Smooth muscle cell (in vitro differentiated cells): ENCODE measurements around the gene WBP1L. TPM values are rescaled to one million over a fixed set of nuclear protein-coding genes. Genes with fewer than 3 reads are reported as not detected.
"Not testable (repeated sequence)": the region's sequence is repeated elsewhere in the genome, so short reads cannot be mapped to it uniquely, and the experiment has no call there.

ENCODE experiments used
- DNase-seq: peaks from one replicate; lab custom pipeline; 2025; ENCODE audit not compliant: unreplicated experiment; lab: John Stamatoyannopoulos, UW
- H2AFZ ChIP-seq: fragments of 200-600 bp; sonication (generic); 2 replicates; pipeline ENCODE4 v1.6.0; 2016; ENCODE audit warnings: antibody characterized with exemption, low read depth, mild to moderate bottlenecking
- H3F3A ChIP-seq: fragments of 200-600 bp; sonication (generic); 2 replicates; pipeline ENCODE4 v1.6.0; 2017; ENCODE audit warnings: antibody characterized with exemption, low read depth
- H3K27ac ChIP-seq: fragments of 200-600 bp; sonication (generic); 2 replicates; pipeline ENCODE4 v1.5.1; 2016; ENCODE audit warnings: low read depth, mild to moderate bottlenecking
- H3K27me3 ChIP-seq: fragments of 200-600 bp; sonication (generic); 2 replicates; pipeline ENCODE4 v1.6.1; 2016; ENCODE audit warnings: low read depth, mild to moderate bottlenecking
- H3K36me3 ChIP-seq: fragments of 200-600 bp; sonication (generic); 2 replicates; pipeline ENCODE4 v1.5.1; 2016; ENCODE audit warnings: low read depth
- H3K4me1 ChIP-seq: fragments of 200-600 bp; sonication (generic); 2 replicates; pipeline ENCODE4 v1.5.1; 2016; ENCODE audit warnings: low read depth
- H3K4me2 ChIP-seq: fragments of 200-600 bp; sonication (generic); 2 replicates; pipeline ENCODE4 v1.6.0; 2016; ENCODE audit warnings: mild to moderate bottlenecking
- H3K4me3 ChIP-seq: fragments of 200-600 bp; sonication (generic); 2 replicates; pipeline ENCODE4 v1.5.1; 2016; ENCODE audit warnings: mild to moderate bottlenecking
- H3K79me2 ChIP-seq: fragments of 200-600 bp; sonication (generic); 2 replicates; pipeline ENCODE4 v1.6.0; 2016; ENCODE audit warnings: low read depth, mild to moderate bottlenecking
- H3K9ac ChIP-seq: fragments of 200-600 bp; sonication (generic); 2 replicates; pipeline ENCODE4 v1.6.0; 2016; ENCODE audit warnings: low read depth
- H3K9me3 ChIP-seq: fragments of 200-600 bp; sonication (generic); replicated peaks from 2 replicates; pipeline ENCODE4 v1.5.1; 2016; ENCODE audit warnings: low read depth
- H4K20me1 ChIP-seq: fragments of 200-600 bp; sonication (generic); 2 replicates; pipeline ENCODE4 v1.6.0; 2016; ENCODE audit warnings: low read depth
- CTCF ChIP-seq: fragments of 200-600 bp; sonication (generic); IDR thresholded peaks from 2 replicates; pipeline ENCODE4 v1.5.1; 2017; ENCODE audit warnings: borderline replicate concordance, mild to moderate bottlenecking, antibody characterized with exemption; ENCODE audit not compliant: insufficient read depth, poor library complexity, severe bottlenecking
- WGBS: methylation state at CpG from one replicate; pipeline ENCODE4 v1.1.7; 2016; ENCODE audit warnings: low lambda C conversion rate; 5-methylcytosine and 5-hydroxymethylcytosine counted together
- polyA plus RNA-seq: library from polyadenylated mRNA; unstranded; fragments of >200 nt; fragmentation: Nextera tagmentation; extraction: Ambion mirVana; gene quantifications from 2 replicates; pipeline ENCODE4 v1.2.1, GENCODE V29; 2016
- total RNA-seq: library from RNA; depleted of rRNA; stranded (reverse); fragments of >200 nt; gene quantifications from 2 replicates; pipeline ENCODE4 v1.2.3, GENCODE V29; 2014

WBP1L gene
- total and polyA plus RNA-seq, 2 experiments from 2014 or later, result 18.0 to 45.3 TPM

GRCh38 chr10:102835007-102835482 is 91.3 kb downstream of the WBP1L start:
- no peaks in the 10 kb centered on the region for H3K27me3 ChIP-seq
- TF ChIP-seq CTCF, result peak; percentile 86
- H3K27ac ChIP-seq, result no peak overlapping the region
- no peaks in the 10 kb centered on the region for H3F3A ChIP-seq
- H4K20me1 ChIP-seq, result no peaks in the 10 kb centered on the region
- no peak overlapping the region for H3K9ac ChIP-seq
- H3K9me3 ChIP-seq, result no peaks in the 10 kb centered on the region
- H3K4me3 ChIP-seq, result no peak overlapping the region
- peak; percentile 8 for DNase-seq
- 62% methylated on average over 11 of the region's 11 CpGs for WGBS
- no peaks in the 10 kb centered on the region for H3K4me1 ChIP-seq
- H3K4me2 ChIP-seq, result no peak overlapping the region
- no peak overlapping the region for H2AFZ ChIP-seq
- no peaks in the 10 kb centered on the region for H3K79me2 ChIP-seq
- H3K36me3 ChIP-seq, result no peaks in the 10 kb centered on the region

- TF ChIP-seq CTCF, result no peak
- Histone ChIP-seq H3K36me3 (no peaks in the 10 kb centered on the region), H3K4me2 (no peak within 1 kb of the TSS), H3K4me3 (no peak within 1 kb of the TSS), H3K27me3 (peaks cover 5% of the 10 kb centered on the region), H3K4me1 (no peaks in the 10 kb centered on the region), H3F3A (no peaks in the 10 kb centered on the region), H3K9ac (no peak within 1 kb of the TSS), H3K79me2 (no peaks in the 10 kb centered on the region), H4K20me1 (no peaks in the 10 kb centered on the region), H2AFZ (no peak within 1 kb of the TSS), H3K27ac (no peak within 1 kb of the TSS), H3K9me3 (no peaks in the 10 kb centered on the region)
- DNase-seq, result no peak
- WGBS, result 90% methylated on average over 5 of the region's 5 CpGs
Observed at GRCh38 chr10:102837230-102837721, 93.5 kb downstream of the WBP1L start, which contains the start of gene CYP17A1. Gene CYP17A1, minus strand, starts transcription at chr10:102837413. Its CDS starts 52 bp downstream, at chr10:102837361.

GRCh38 chr10:102838276-102838927 is 94.7 kb downstream of the WBP1L start:
- H3K79me2 ChIP-seq, H3F3A ChIP-seq, DNase-seq, H3K36me3 ChIP-seq, H3K9ac ChIP-seq, H3K9me3 ChIP-seq, H3K4me1 ChIP-seq, H3K27ac ChIP-seq, H3K4me2 ChIP-seq, H3K27me3 ChIP-seq, H3K4me3 ChIP-seq, H2AFZ ChIP-seq, H4K20me1 ChIP-seq: not testable (repeated sequence)
- 90% methylated on average over 9 of the region's 9 CpGs for WGBS

GRCh38 chr10:102841827-102842345 is 98.1 kb downstream of the WBP1L start:
- TF ChIP-seq CTCF, result no peak
- Histone ChIP-seq H3K9me3 (no peaks in the 10 kb centered on the region), H4K20me1 (no peaks in the 10 kb centered on the region), H2AFZ (no peak overlapping the region), H3K9ac (no peak overlapping the region), H3K4me1 (no peaks in the 10 kb centered on the region), H3K27ac (no peak overlapping the region), H3K4me2 (no peak overlapping the region), H3K27me3 (peaks cover 5% of the 10 kb centered on the region), H3F3A (no peaks in the 10 kb centered on the region), H3K4me3 (no peak overlapping the region), H3K79me2 (no peaks in the 10 kb centered on the region), H3K36me3 (no peaks in the 10 kb centered on the region)
- no peak for DNase-seq
- WGBS, result 90% methylated on average over 11 of the region's 11 CpGs

GRCh38 chr10:102843139-102843538 is 99.4 kb downstream of the WBP1L start:
- not testable (repeated sequence) for H2AFZ ChIP-seq, DNase-seq, H3K9me3 ChIP-seq, H3F3A ChIP-seq, H3K4me1 ChIP-seq, H3K79me2 ChIP-seq, H3K4me3 ChIP-seq, H3K9ac ChIP-seq, H4K20me1 ChIP-seq, H3K27ac ChIP-seq, H3K4me2 ChIP-seq, H3K27me3 ChIP-seq, H3K36me3 ChIP-seq
- 68% methylated on average over 8 of the region's 8 CpGs for WGBS

- 90% methylated on average over 6 of the region's 6 CpGs for WGBS
- not testable (repeated sequence) for DNase-seq
Observed at GRCh38 chr10:102844190-102844776, 100.5 kb downstream of the WBP1L start.

More at GRCh38 chr10:102844190-102844776, 100.5 kb downstream of the WBP1L start:
- not testable (repeated sequence) for H3K4me1 ChIP-seq, H3K9me3 ChIP-seq, H3K79me2 ChIP-seq, H3K4me3 ChIP-seq, H2AFZ ChIP-seq, H3K4me2 ChIP-seq, H3K36me3 ChIP-seq, H3K27me3 ChIP-seq, H3F3A ChIP-seq, H4K20me1 ChIP-seq, H3K27ac ChIP-seq, H3K9ac ChIP-seq
